ENCODE measurements around the gene CELSR1.

The CELSR1 gene

DNA sequence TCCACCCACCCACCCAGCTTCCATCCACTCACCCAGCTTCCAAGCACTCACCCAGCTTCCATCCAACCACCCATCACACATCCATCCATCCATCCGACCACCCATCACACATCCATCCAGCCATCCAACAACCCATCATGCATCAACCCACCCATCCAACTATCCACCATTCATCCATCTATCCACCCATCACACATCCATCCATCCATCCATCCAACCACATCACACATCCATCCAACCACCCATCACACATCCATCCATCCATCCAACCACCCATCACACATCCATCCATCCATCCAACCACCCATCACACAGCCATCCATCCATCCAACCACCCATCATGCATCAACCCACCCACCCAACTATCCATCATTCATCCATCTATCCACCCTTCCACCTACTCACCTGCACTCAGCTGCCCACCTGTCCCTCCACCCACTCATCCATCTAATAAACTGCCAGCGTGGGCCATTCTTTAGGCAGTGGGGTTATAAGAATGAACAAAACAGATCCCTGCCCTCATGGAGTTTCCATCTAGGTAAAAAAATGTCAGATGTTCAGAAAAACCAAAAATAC, 88.2 kb downstream of the CELSR1 start:
- H3K9ac ChIP-seq (ENCODE audit: low read depth, low read length): no peak overlapping the region
- H3K9me3 ChIP-seq (ENCODE audit: insufficient read depth, low read depth, low read length): no peaks in the 10 kb centered on the region
- H3K4me3 ChIP-seq (ENCODE audit: low read length): no peak overlapping the region
- no peaks in the 10 kb centered on the region for H3K4me1 ChIP-seq (ENCODE audit: insufficient read depth, low read length)
- H3K36me3 ChIP-seq (ENCODE audit: insufficient read depth, low read depth, low read length): no peaks in the 10 kb centered on the region
- H3K27me3 ChIP-seq (ENCODE audit: insufficient read depth, low read length): no peaks in the 10 kb centered on the region
- no peak overlapping the region for H3K27ac ChIP-seq (ENCODE audit: low read length)

DNA sequence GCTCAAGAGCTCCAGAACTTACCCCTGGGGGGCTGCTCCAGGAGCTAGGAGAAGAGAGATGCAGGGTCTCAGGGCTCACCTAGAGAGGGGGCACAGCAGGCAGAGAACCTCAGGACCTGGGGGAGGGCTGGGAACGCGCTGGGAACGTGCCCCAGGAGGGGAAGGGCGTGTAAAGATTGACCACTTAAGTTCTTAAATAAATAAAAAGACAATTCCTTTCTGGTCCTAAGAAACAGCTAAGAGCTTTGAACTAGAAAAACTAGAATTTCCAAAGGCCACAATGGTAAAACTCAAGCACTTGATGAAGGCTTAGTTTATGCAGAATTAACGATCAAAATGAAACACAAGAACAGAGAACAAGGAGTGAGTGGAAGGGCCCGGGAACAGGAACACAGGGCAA, 89.1 kb downstream of the CELSR1 start:
- peaks cover 5% of the 10 kb centered on the region for H3K4me1 ChIP-seq (ENCODE audit: insufficient read depth, low read length)
- H3K9ac ChIP-seq (ENCODE audit: low read depth, low read length): no peak overlapping the region
- no peaks in the 10 kb centered on the region for H3K27me3 ChIP-seq (ENCODE audit: insufficient read depth, low read length)
- H3K27ac ChIP-seq (ENCODE audit: low read length): no peak overlapping the region
- H3K4me3 ChIP-seq (ENCODE audit: low read length): no peak overlapping the region
- no peaks in the 10 kb centered on the region for H3K9me3 ChIP-seq (ENCODE audit: insufficient read depth, low read depth, low read length)
- H3K36me3 ChIP-seq (ENCODE audit: insufficient read depth, low read depth, low read length): no peaks in the 10 kb centered on the region

DNA sequence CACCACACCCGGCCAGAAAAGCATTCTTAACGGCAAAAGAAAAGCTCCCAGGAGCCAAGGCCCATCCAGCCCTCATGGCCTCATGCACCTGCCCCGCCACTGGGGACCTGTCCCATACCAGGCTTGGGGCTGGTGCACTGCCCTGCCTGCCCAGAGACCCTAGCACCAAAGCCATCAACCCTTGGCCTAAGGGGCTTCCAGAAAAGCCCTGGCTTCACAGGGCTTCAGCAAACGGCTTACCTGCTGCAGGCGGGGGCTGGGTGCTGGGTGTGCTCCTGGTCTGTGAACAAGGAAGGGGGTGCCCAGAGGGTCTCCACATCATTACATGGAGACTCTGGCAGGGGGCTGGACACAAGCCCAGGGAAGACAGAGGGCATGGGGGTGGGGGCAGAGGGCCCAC, 89.5 kb downstream of the CELSR1 start:
- no peaks in the 10 kb centered on the region for H3K36me3 ChIP-seq (ENCODE audit: insufficient read depth, low read depth, low read length)
- H3K9ac ChIP-seq (ENCODE audit: low read depth, low read length): no peak overlapping the region
- peaks cover 7% of the 10 kb centered on the region for H3K4me1 ChIP-seq (ENCODE audit: insufficient read depth, low read length)
- H3K9me3 ChIP-seq (ENCODE audit: insufficient read depth, low read depth, low read length): no peaks in the 10 kb centered on the region
- H3K4me3 ChIP-seq (ENCODE audit: low read length): no peak overlapping the region
- no peak overlapping the region for H3K27ac ChIP-seq (ENCODE audit: low read length)
- no peaks in the 10 kb centered on the region for H3K27me3 ChIP-seq (ENCODE audit: insufficient read depth, low read length)

DNA sequence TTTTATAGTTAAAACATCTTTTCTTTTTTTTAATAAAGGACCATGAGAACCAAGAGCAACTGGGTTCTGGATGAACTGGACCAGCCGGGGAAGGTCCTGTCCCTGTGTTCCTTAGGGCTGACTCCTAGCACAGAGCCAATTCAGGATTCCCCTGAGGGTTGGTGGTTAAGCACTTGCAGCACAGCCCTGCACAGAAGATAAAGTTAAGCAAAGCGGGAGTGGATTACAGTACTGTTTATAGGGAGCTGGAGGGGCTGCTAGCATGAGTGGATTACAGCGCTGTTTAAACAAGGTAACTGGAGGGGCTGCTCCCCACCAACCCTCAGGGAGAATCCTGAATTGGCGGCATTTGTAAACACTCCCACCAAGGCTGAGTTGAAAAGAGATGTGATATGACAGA, 90.6 kb downstream of the CELSR1 start:
- Histone ChIP-seq H3K9me3 (ENCODE audit: insufficient read depth, low read depth, low read length) (no peaks in the 10 kb centered on the region), H3K4me1 (ENCODE audit: insufficient read depth, low read length) (peaks cover 7% of the 10 kb centered on the region), H3K27ac (ENCODE audit: low read length) (no peak overlapping the region), H3K4me3 (ENCODE audit: low read length) (no peak overlapping the region), H3K27me3 (ENCODE audit: insufficient read depth, low read length) (no peaks in the 10 kb centered on the region), H3K9ac (ENCODE audit: low read depth, low read length) (no peak overlapping the region), H3K36me3 (ENCODE audit: insufficient read depth, low read depth, low read length) (no peaks in the 10 kb centered on the region)

DNA sequence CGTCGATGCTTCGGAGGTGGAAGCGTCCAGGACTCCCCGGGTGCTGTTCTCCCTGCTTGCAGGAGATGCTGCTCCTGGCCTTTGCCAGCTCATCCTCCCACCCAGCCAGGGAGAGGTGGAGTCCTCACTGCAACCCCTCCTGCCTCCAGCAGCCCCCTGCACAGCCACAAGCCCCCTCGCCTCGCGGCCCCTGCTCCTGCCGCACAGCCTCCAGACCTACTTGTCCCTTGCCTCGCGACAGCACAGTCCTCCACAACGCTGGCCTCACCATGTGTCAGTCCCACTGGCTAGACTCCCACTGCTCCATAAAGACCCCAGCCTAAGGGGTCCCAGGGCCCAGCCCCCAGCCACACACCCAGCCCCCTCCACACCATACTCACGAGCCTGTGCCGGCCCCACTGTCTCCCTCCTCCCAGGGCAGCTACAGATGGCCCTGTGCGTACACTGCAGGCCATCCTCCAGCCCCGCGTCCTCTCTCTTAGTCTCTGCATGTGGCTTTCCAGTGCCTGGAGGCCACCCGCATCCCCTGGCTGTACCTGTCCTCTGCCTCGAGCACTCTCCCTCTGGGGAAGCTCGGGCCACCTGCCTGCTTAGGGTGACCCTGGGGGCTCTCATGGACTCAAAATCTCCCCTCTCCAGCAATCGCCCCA, 91.5 kb downstream of the CELSR1 start:
- Histone ChIP-seq H3K27ac (ENCODE audit: low read length) (no peak overlapping the region), H3K27me3 (ENCODE audit: insufficient read depth, low read length) (no peaks in the 10 kb centered on the region), H3K36me3 (ENCODE audit: insufficient read depth, low read depth, low read length) (no peaks in the 10 kb centered on the region), H3K9ac (ENCODE audit: low read depth, low read length) (no peak overlapping the region), H3K4me1 (ENCODE audit: insufficient read depth, low read length) (peaks cover 7% of the 10 kb centered on the region), H3K4me3 (ENCODE audit: low read length) (no peak overlapping the region), H3K9me3 (ENCODE audit: insufficient read depth, low read depth, low read length) (no peaks in the 10 kb centered on the region)

DNA sequence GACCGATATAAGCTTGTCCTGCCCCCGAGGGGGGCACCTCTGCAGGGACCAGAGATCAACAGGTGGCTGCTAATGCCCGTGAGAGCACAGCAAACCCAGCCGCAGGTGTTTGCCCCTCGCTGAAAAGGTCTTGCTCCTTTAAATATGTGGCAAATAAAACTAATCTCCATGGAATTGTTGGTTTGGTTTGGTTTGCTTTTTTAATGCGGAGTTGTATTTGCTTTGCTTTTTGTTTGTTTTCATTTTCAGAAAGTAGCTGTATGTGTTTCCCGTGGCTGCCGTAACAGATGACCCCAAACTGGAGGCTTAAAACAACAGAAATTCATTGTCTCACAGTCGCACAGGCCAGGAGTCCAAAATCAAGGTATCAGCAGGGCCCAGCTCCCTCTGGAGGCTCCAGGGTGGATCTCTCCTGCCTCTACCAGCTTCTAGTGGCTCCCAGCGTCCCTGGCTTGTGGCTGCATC, 93.0 kb downstream of the CELSR1 start:
- Histone ChIP-seq H3K4me3 (ENCODE audit: low read length) (no peak overlapping the region), H3K4me1 (ENCODE audit: insufficient read depth, low read length) (peaks cover 7% of the 10 kb centered on the region), H3K27ac (ENCODE audit: low read length) (no peak overlapping the region), H3K27me3 (ENCODE audit: insufficient read depth, low read length) (no peaks in the 10 kb centered on the region), H3K9me3 (ENCODE audit: insufficient read depth, low read depth, low read length) (no peaks in the 10 kb centered on the region), H3K36me3 (ENCODE audit: insufficient read depth, low read depth, low read length) (no peaks in the 10 kb centered on the region), H3K9ac (ENCODE audit: low read depth, low read length) (no peak overlapping the region)

DNA sequence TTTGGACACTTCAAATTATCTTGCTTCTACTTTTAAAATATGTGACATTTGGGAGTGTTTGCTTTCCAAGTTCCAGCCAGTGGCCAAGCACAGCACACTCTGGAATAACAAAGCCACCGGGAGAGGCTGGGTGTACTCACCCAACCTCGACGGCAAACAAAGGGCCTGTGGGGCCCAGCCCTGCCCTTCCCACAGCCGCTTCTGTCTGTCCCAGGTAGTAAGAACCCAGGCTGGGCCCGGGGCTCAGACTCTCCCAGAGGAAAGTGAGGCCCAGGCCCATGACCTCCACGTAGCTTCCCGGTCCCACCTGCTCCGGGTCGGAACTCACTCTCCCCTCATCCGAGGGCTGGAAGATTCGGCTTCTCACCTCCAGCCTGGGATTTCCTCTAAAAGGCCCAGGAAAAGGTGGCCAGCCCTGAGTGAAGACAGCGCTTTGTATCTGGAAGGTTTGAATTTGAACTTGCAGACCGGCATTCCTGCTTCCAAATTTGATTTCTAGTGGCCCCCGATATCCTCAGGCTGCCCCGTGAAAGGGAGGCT, 93.5 kb downstream of the CELSR1 start:
- no peak overlapping the region for H3K27ac ChIP-seq (ENCODE audit: low read length)
- no peak overlapping the region for H3K4me3 ChIP-seq (ENCODE audit: low read length)
- H3K27me3 ChIP-seq (ENCODE audit: insufficient read depth, low read length): no peaks in the 10 kb centered on the region
- H3K9ac ChIP-seq (ENCODE audit: low read depth, low read length): no peak overlapping the region
- no peaks in the 10 kb centered on the region for H3K36me3 ChIP-seq (ENCODE audit: insufficient read depth, low read depth, low read length)
- H3K9me3 ChIP-seq (ENCODE audit: insufficient read depth, low read depth, low read length): no peaks in the 10 kb centered on the region
- H3K4me1 ChIP-seq (ENCODE audit: insufficient read depth, low read length): peaks cover 7% of the 10 kb centered on the region

DNA sequence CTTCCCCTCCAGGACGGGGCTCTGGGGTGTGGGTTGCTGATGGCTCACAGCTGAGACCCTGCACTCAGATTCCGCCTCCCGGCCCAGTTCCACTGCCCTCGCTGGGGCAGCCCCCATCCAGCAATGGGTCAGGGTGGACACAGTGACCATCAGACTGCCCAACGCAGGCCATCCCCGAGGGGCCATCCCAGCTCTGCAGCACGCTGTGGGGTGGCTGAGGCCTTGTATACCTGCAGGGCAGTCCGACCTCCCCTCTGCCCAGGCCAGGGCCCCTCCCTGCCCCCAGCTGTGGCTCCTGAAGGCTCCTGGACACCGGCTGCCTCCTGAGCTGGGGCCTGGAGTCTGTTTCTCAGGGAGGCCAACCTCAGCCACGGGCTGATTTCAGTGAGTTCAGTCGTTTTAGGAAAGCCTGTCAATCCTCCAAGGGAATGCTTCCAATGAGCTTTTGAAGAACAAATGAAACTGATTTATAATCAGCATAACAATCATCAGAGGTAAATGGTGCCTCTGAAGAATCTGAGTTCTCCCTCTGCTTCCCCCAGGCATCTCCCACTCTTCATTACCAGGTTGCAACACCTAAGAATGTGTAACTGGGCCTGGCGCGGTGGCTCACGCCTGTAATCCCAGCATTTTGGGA, 95.1 kb downstream of the CELSR1 start:
- no peaks in the 10 kb centered on the region for H3K9me3 ChIP-seq (ENCODE audit: insufficient read depth, low read depth, low read length)
- H3K4me1 ChIP-seq (ENCODE audit: insufficient read depth, low read length): peaks cover 7% of the 10 kb centered on the region
- no peak overlapping the region for H3K27ac ChIP-seq (ENCODE audit: low read length)
- no peaks in the 10 kb centered on the region for H3K36me3 ChIP-seq (ENCODE audit: insufficient read depth, low read depth, low read length)
- no peak overlapping the region for H3K9ac ChIP-seq (ENCODE audit: low read depth, low read length)
- H3K27me3 ChIP-seq (ENCODE audit: insufficient read depth, low read length): no peaks in the 10 kb centered on the region
- no peak overlapping the region for H3K4me3 ChIP-seq (ENCODE audit: low read length)

DNA sequence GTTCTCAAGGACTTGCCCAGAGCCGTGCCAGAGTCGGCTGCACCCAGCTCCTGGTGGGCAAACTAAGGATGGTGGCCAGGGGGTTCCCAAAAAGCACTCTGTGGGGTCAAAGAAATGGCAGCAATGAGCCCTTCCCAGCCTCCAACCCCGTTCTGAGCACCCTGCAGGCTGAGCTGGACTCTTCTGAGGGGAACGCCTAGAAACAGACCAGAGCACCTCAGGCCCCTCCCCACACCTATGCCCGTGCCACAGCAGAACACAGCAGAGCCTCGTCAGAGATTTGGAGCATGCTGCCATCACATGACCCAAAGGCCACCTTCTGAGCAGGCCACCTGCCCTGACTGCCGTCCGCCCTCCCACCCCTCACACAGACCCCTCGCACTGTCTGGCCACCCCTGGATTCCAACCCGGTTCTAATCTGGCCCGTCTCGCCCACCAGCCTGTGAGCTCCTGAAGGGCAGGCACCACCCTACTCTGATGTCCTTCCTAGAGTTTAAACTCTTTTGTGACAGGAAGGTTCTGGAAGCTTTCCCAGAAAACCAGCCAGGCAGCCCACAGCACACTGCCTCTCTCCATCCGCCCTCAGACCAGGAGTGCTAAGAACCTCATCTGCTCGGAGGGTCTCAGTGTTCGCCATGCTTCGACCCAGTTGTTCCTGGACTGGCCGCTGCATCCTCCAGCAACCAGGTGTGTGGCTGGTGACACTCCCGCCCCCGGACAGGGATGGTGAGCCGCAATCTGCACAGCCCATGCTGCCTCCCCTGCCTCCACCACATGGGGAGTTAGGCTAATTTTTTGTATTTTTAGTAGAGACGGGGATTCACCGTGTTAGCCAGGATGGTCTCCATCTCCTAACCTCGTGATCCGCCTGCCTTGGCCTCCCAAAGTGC, 97.6 kb downstream of the CELSR1 start:
- H3K27ac ChIP-seq (ENCODE audit: low read length): no peak overlapping the region
- no peaks in the 10 kb centered on the region for H3K27me3 ChIP-seq (ENCODE audit: insufficient read depth, low read length)
- no peaks in the 10 kb centered on the region for H3K36me3 ChIP-seq (ENCODE audit: insufficient read depth, low read depth, low read length)
- no peak overlapping the region for H3K4me3 ChIP-seq (ENCODE audit: low read length)
- no peak overlapping the region for H3K9ac ChIP-seq (ENCODE audit: low read depth, low read length)
- H3K9me3 ChIP-seq (ENCODE audit: insufficient read depth, low read depth, low read length): no peaks in the 10 kb centered on the region
- peaks cover 7% of the 10 kb centered on the region for H3K4me1 ChIP-seq (ENCODE audit: insufficient read depth, low read length)

DNA sequence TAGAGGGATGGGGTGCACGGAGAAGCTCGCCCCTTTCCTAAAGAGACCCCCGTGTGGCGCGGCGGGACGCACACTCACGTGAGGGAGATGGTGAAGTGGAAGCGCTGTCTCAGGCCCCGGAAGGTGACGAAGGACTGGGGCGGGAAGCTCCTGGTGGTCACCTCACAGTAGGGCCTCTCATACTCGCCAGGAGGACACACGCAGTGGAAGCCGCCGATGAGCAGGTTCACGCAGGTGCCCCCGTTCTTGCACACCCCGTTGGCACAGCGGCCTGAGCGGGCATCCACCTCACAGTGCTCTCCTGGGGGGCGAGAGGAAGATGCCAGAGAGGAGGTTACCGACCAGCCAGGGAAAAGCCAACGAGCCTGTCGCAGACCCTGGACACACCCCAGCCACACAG, 98.3 kb downstream of the CELSR1 start:
- H3K36me3 ChIP-seq (ENCODE audit: insufficient read depth, low read depth, low read length): no peaks in the 10 kb centered on the region
- H3K9me3 ChIP-seq (ENCODE audit: insufficient read depth, low read depth, low read length): no peaks in the 10 kb centered on the region
- H3K9ac ChIP-seq (ENCODE audit: low read depth, low read length): no peak overlapping the region
- no peak overlapping the region for H3K27ac ChIP-seq (ENCODE audit: low read length)
- H3K4me1 ChIP-seq (ENCODE audit: insufficient read depth, low read length): peaks cover 7% of the 10 kb centered on the region
- no peaks in the 10 kb centered on the region for H3K27me3 ChIP-seq (ENCODE audit: insufficient read depth, low read length)
- H3K4me3 ChIP-seq (ENCODE audit: low read length): no peak overlapping the region

DNA sequence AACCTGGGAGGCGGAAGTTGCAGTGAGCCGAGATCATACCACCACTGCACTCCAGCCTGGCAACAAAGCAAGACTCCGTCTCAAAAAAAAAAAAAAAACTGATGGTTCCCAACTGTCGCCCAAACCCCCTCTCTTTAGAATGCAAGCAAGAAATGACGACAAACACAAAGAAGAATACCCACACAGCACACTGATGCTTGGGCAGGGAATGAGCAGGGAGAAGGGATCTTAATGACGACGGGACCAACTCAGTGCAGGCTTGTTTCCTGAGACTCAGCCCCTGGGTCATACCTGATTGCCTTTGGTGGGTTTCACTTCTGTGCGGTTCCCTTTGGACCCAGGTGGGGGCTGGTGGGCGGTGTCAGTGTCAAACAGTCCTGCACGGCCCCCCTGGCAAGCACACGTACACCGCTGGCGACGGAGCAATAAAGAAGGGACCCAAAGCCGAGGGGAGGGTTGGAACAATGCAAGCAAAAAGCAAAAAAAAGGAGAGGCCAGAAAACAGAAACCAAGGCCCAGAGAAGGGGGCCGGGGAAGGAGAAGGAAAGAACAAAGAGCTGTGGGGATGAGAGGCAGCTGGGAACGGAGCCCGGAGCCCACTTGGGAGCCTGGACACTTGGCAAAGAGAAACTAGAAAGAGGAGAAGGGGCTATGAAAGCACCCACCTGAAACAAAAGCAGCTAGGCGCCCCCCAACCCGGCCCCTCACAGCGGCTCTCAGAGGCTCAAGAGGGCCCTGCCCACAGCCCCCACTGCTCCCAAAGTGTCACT, 99.6 kb downstream of the CELSR1 start:
- Histone ChIP-seq H3K9ac (ENCODE audit: low read depth, low read length) (no peak overlapping the region), H3K36me3 (ENCODE audit: insufficient read depth, low read depth, low read length) (no peaks in the 10 kb centered on the region), H3K4me1 (ENCODE audit: insufficient read depth, low read length) (no peaks in the 10 kb centered on the region), H3K27ac (ENCODE audit: low read length) (no peak overlapping the region), H3K9me3 (ENCODE audit: insufficient read depth, low read depth, low read length) (no peaks in the 10 kb centered on the region), H3K4me3 (ENCODE audit: low read length) (no peak overlapping the region), H3K27me3 (ENCODE audit: insufficient read depth, low read length) (no peaks in the 10 kb centered on the region)
